GM04503 (cell line): ENCODE results near the gene CRIM1.

Experiments
- DNase-seq: peaks from one replicate; pipeline ENCODE4 v3.0.0-alpha.2; 2012; ENCODE audit warnings: low read depth

CRIM1 gene

GRCh38 chr2:36459725-36460137 is 104.2 kb downstream of the CRIM1 start:
- DNase-seq: no peak

- DNase-seq: peak; percentile 75
Measured at GRCh38 chr2:36461039-36461681, 105.6 kb downstream of the CRIM1 start.

GRCh38 chr2:36462311-36462935 is 106.8 kb downstream of the CRIM1 start:
- DNase-seq: no peak

- no peak for DNase-seq
Measured at GRCh38 chr2:36463365-36463764, 107.8 kb downstream of the CRIM1 start.

GRCh38 chr2:36464006-36464721 is 108.6 kb downstream of the CRIM1 start:
- no peak for DNase-seq

- no peak for DNase-seq
Measured at GRCh38 chr2:36466135-36466534, 110.6 kb downstream of the CRIM1 start.

GRCh38 chr2:36468463-36469105 is 113.0 kb downstream of the CRIM1 start:
- DNase-seq: no peak

GRCh38 chr2:36469106-36469477 is 113.5 kb downstream of the CRIM1 start:
- DNase-seq: no peak

- no peak for DNase-seq
Measured at GRCh38 chr2:36469710-36470109, 114.1 kb downstream of the CRIM1 start.

GRCh38 chr2:36473230-36473629 is 117.7 kb downstream of the CRIM1 start:
- no peak for DNase-seq

- no peak for DNase-seq
Measured at GRCh38 chr2:36476411-36476810, 120.8 kb downstream of the CRIM1 start.

- no peak for DNase-seq
Measured at GRCh38 chr2:36477315-36477714, 121.7 kb downstream of the CRIM1 start.

- DNase-seq: no peak
Measured at GRCh38 chr2:36477746-36478145, 122.2 kb downstream of the CRIM1 start.

GRCh38 chr2:36478332-36478738 is 122.8 kb downstream of the CRIM1 start:
- peak; percentile 88 for DNase-seq

- DNase-seq: no peak
Measured at GRCh38 chr2:36478999-36479398, 123.4 kb downstream of the CRIM1 start.

GRCh38 chr2:36479406-36479805 is 123.8 kb downstream of the CRIM1 start:
- no peak for DNase-seq

- no peak for DNase-seq
Measured at GRCh38 chr2:36480028-36480427, 124.5 kb downstream of the CRIM1 start.

GRCh38 chr2:36480636-36481035 is 125.1 kb downstream of the CRIM1 start:
- DNase-seq: no peak

GRCh38 chr2:36481709-36482108 is 126.1 kb downstream of the CRIM1 start:
- DNase-seq: no peak

- DNase-seq: peak; percentile 50
Measured at GRCh38 chr2:36482576-36483214, 127.1 kb downstream of the CRIM1 start.

GRCh38 chr2:36483290-36483689 is 127.7 kb downstream of the CRIM1 start:
- no peak for DNase-seq

- no peak for DNase-seq
Measured at GRCh38 chr2:36484454-36484853, 128.9 kb downstream of the CRIM1 start.
